ENCODE data around the gene TMEM126A. TPM values are rescaled to one million over a fixed set of nuclear protein-coding genes. Genes with fewer than 3 reads are reported as not detected.

The TMEM126A gene
- total RNA-seq, 1 experiment from 2014 or later = 50.9 TPM

DNA sequence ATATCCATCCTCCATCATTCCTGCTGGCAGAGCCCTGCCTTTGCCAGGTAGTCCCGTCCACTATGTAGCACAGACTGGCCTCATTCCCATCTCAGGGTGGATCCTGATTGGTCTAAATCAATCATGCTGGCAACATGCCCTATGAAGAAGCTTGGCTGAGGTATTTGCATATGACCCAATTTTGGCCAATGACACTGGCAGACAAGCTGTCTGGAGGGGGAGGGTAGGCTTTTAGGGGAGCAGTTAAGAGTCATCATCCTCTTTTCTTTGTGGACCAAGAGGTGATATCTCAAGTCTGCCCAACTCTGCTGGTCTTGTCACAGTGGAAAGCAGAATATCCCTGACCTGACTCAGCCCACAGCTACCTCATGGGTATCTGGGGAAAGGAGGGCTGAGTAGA, 33.1 kb downstream of the TMEM126A start:
- intact Hi-C loops (cut with micrococcal nuclease; ENCODE audit: unreplicated experiment) = no loop called here
- DNase-seq (ENCODE audit: low read depth, low spot score) (no peak), ATAC-seq (no peak)

DNA sequence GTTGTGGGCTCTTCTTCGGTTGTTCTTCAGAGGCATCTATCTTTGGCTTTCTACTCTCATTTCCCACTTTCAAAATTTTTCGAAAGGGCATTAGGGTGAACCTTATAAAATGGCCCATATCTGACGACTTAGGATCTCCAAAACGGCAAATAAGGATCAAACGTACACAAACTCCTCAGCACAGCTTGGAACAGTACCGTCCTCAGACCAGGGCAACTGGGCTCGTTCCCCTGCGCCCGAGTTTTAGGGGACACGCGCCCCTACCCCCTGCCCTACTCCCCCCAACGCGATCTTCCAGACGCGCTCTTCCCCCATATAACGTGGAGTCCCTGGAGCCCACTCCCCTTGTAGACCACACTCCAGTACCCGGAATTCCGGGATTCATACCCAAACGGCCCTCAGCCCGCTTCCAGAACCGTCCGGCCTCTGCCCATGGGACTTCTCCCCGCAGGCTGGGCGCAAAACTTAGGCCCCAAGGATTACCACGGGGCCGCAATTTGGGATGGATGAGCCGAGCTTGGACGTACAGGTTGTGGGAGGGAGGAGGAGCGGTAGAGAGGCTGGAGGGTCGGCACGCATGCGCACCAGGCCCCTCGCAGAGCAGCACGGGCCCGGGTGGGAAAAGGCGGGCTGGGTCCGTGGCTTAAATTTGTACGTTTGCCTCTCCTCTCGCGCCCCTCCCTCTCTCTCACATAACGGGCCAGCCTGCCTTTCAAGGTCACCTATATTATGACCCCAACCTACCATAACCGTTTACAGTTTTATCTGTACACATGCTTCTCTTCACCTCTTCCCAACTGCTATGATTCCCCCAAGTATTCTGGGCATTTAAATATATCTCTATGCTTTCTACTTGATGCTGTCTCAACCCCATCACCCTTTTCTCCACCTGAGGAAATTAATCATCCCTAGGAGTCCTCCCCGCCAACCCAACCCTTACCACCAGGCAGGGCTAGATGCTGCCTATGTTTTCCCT, 34.9 kb downstream of the TMEM126A start:
- BruUV-seq (replicated peaks) = no TSS peak
- DNase-seq (ENCODE audit: low read depth, low spot score) (no peak), ATAC-seq (peak; percentile 75)
- Histone ChIP-seq H3K4me1 (ENCODE audit: control insufficient read depth, insufficient read depth, low read length) (peaks cover 23% of the 10 kb centered on the region), H3K27ac (ENCODE audit: low read length) (peak overlapping the region; percentile 79), H3K9me3 (ENCODE audit: control insufficient read depth, insufficient read depth, low read depth, low read length) (no peaks in the 10 kb centered on the region), H3K36me3 (ENCODE audit: control insufficient read depth, insufficient read depth, low read length) (no peaks in the 10 kb centered on the region), H3K27me3 (ENCODE audit: control insufficient read depth, insufficient read depth, low read length) (no peaks in the 10 kb centered on the region), H3K4me3 (ENCODE audit: low read depth in 2 of 2, low read length in 2 of 2) (peak overlapping the region; percentile 52 to 61)
- CTCF ChIA-PET = no interaction called here
- POLR2A ChIA-PET = interaction anchor here (0.6 kb wide), 1 partner anchor 27 kb away, joined by 5 read pairs; no protein-coding TSS in a partner anchor
- no peak for TF ChIP-seq SIN3A (IDR thresholded peaks at IDR 0.05; ENCODE audit: borderline replicate concordance, insufficient read depth, low read depth, low read length)
- peak; percentile 85 for TF ChIP-seq POLR2AphosphoS5 (IDR thresholded peaks at IDR 0.05; ENCODE audit: low read depth, low read length)
- intact Hi-C loops (cut with micrococcal nuclease; ENCODE audit: unreplicated experiment) = no loop called here
- in situ Hi-C loops (cut with HindIII; ENCODE audit: low pct_unique_long_range_greater_than_20kb, low sequenced_read_pairs) = no loop called here

More for the DNA sequence above, 33.1 kb downstream of the TMEM126A start:
- Histone ChIP-seq H3K4me1 (ENCODE audit: control insufficient read depth, insufficient read depth, low read length) (peaks cover 16% of the 10 kb centered on the region), H3K9me3 (ENCODE audit: control insufficient read depth, insufficient read depth, low read depth, low read length) (no peaks in the 10 kb centered on the region), H3K36me3 (ENCODE audit: control insufficient read depth, insufficient read depth, low read length) (no peaks in the 10 kb centered on the region), H3K27ac (ENCODE audit: low read length) (no peak overlapping the region), H3K4me3 (ENCODE audit: low read depth in 2 of 2, low read length in 2 of 2) (no peak overlapping the region), H3K27me3 (ENCODE audit: control insufficient read depth, insufficient read depth, low read length) (no peaks in the 10 kb centered on the region)
- CTCF ChIA-PET = no interaction called here
- in situ Hi-C loops (cut with HindIII; ENCODE audit: low pct_unique_long_range_greater_than_20kb, low sequenced_read_pairs) = no loop called here
- no TSS peak for BruUV-seq (replicated peaks)
- TF ChIP-seq POLR2AphosphoS5 (IDR thresholded peaks at IDR 0.05; ENCODE audit: low read depth, low read length) = no peak
- no peak for TF ChIP-seq SIN3A (IDR thresholded peaks at IDR 0.05; ENCODE audit: borderline replicate concordance, insufficient read depth, low read depth, low read length)
- TF ChIP-seq, protein P1, sequence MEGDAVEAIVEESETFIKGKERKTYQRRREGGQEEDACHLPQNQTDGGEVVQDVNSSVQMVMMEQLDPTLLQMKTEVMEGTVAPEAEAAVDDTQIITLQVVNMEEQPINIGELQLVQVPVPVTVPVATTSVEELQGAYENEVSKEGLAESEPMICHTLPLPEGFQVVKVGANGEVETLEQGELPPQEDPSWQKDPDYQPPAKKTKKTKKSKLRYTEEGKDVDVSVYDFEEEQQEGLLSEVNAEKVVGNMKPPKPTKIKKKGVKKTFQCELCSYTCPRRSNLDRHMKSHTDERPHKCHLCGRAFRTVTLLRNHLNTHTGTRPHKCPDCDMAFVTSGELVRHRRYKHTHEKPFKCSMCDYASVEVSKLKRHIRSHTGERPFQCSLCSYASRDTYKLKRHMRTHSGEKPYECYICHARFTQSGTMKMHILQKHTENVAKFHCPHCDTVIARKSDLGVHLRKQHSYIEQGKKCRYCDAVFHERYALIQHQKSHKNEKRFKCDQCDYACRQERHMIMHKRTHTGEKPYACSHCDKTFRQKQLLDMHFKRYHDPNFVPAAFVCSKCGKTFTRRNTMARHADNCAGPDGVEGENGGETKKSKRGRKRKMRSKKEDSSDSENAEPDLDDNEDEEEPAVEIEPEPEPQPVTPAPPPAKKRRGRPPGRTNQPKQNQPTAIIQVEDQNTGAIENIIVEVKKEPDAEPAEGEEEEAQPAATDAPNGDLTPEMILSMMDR (IDR thresholded peaks at IDR 0.05) = no peak
- no peak for TF ChIP-seq TCF7L2 (IDR thresholded peaks at IDR 0.05; ENCODE audit: low read depth, low read length)
- TF ChIP-seq, protein P2, sequence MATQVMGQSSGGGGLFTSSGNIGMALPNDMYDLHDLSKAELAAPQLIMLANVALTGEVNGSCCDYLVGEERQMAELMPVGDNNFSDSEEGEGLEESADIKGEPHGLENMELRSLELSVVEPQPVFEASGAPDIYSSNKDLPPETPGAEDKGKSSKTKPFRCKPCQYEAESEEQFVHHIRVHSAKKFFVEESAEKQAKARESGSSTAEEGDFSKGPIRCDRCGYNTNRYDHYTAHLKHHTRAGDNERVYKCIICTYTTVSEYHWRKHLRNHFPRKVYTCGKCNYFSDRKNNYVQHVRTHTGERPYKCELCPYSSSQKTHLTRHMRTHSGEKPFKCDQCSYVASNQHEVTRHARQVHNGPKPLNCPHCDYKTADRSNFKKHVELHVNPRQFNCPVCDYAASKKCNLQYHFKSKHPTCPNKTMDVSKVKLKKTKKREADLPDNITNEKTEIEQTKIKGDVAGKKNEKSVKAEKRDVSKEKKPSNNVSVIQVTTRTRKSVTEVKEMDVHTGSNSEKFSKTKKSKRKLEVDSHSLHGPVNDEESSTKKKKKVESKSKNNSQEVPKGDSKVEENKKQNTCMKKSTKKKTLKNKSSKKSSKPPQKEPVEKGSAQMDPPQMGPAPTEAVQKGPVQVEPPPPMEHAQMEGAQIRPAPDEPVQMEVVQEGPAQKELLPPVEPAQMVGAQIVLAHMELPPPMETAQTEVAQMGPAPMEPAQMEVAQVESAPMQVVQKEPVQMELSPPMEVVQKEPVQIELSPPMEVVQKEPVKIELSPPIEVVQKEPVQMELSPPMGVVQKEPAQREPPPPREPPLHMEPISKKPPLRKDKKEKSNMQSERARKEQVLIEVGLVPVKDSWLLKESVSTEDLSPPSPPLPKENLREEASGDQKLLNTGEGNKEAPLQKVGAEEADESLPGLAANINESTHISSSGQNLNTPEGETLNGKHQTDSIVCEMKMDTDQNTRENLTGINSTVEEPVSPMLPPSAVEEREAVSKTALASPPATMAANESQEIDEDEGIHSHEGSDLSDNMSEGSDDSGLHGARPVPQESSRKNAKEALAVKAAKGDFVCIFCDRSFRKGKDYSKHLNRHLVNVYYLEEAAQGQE (IDR thresholded peaks at IDR 0.05; ENCODE audit: insufficient read depth in 1 of 2, low read depth in 2 of 2, low read length in 1 of 2) = no peak
- POLR2A ChIA-PET = no interaction called here

All from Panc1 (cell line).